ENCODE measurements around the gene FOXN3.

Gene FOXN3

DNA sequence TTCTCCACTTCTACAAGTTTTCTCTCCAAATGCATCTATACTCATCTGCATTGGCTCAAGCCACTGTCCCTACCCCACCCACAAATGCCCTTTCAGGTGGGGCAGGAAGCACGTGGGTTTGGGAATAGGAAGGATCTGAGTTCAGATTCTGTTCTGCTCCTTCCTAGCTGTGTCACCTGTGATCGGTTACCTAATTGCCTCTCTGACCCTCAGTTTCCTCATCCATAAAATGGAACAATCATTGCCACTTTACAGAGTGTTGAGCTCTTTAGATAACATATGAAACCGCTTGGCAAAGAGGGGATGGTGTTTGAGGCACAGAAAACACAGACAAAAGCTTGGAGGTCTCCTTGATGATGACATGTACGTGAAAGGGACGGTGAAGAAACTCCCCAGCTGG, 34.5 kb downstream of the FOXN3 start:
- DNase-seq: no peak

DNA sequence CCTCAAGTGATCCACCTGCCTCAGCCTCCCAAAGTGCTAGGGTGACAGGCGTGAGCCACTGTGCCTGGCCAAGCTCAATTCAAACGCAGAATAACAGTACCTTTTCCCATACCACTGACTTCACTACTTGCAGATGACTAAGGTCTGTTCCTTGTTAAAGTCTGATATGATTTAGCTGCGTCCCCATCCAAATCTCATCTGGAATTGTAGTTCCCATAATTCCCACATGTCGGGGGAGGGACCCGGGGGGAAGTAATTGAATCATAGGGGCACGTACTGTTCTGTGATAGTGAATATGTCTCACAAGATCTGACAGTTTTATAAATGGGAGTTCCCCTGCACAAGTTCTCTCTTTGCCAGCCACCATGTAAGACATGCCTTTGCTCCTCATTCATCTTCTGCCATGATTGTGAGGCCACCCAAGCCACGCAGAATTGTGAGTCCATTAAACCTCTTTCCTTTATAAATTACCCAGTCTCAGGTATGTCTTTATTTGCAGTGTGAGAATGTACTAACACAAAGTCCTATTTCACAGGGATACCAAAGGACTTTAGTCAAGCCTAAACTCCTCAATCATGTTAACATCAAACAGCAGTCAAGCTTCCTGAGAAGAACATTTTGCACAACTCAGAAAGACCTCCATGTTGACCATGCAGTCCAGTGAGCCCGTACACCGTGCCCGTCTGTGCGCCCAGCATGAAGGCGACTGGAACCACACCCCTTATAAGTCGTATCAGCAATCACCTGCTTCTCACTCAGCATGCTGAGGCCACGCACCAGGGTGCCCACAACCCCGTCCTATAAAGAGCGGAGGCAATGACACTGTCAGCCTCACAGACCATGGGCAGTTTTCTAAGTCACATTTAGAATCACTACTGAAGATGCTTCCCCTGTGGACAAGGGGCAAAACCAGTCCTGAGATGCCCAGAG, 36.9 kb downstream of the FOXN3 start:
- no peak for DNase-seq

- DNase-seq: no peak
These were observed 38.0 kb downstream of the FOXN3 start for GRCh38 chr14:89379006-89379405.

DNA sequence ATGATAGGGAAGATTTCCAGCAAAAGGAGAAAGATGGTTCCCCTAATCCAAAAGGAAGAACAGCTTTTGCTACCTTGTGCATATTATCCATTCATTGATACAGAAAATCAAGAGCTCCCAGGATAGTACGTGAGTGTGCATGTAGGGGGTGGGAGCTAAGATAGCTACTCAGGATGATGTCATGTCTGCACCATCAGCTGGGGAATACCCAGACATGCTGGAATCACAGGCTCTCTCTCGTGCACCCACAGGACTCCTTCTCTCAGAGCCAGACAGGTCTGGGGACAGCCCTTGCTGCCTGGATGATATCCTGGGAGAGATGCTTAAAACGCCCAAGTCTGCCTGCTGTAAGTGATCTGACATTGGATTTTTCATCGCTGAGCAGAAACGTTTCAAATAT, 38.9 kb downstream of the FOXN3 start:
- DNase-seq: no peak

DNA sequence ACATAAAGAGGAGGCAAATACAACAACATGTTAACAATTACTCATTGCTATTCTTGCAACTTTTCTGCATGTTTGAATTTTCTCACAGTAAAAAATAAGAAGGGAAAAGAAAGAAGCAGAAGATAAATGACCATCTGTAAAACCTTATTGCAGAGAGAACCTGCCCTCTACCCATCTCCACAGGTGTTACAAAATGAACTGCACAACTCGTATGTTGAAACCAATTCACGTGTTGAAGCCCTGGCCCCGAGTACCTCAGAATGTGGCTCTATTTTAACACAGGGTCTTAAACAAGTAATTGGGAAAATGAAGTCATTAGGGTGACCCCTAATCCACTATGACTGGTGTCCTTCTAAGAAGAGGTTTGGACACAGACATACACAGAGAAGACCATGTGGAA, 39.5 kb downstream of the FOXN3 start:
- no peak for DNase-seq

- no peak for DNase-seq
These were observed 42.1 kb downstream of the FOXN3 start for GRCh38 chr14:89374908-89375307.

GRCh38 chr14:89373185-89373584, 43.8 kb downstream of the FOXN3 start:
- DNase-seq: no peak

DNA sequence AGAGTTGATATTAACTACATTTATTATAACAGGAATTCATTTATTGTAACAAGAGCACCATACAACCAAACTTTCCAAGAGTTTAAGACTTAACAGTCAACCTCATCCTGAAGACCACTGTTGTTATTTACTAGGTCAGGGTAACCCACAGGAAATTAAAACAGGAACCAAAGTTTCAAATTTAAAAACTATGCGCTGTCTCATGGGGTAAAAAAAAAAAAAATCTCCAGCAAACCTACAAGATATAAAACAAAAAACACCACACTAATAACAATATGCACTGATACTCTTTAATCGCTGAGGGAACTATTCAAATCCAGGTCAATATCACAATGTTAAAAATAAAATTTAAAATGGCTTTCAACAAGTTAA, 44.5 kb downstream of the FOXN3 start:
- no peak for DNase-seq

- DNase-seq: no peak
These were observed 45.2 kb downstream of the FOXN3 start for GRCh38 chr14:89371585-89372511.

DNA sequence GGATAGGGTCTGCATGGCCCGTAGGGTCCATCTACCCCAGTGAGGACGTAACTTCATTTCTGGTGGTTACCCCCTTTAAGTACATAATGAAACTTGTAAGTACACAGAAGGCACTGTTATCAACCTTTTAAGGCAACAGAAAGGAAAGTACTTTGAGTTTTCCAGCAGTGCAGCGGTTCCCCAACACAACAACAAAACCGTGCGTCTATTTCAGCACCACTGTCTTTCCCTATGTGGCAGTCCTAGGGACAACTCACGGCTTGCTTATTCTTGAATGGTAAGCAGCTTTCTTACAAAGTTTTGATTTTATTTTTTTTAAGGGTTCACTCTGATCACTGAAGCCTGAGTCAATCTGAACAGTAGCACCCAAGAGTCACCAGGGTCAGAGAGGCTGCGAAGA, 46.3 kb downstream of the FOXN3 start:
- DNase-seq: no peak

DNA sequence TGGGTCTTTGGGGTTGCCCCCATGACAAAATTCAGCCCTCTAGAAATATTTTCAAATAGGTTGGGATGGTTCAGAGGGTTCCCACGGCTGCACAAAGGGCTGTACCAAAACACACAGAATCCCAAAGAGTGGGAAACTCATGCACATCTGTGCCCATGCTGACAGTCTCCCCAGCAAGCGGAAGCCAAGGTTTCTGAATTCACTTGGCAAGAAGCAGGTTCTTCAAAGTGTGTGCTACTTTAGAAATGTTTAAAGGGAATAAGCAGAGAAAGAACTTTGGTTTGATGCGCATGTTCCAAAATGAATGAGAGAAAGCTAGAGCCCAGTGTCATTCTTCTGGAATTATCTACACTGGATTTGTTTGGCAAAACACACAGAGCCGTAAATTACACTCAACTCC, 46.7 kb downstream of the FOXN3 start:
- DNase-seq: no peak

- no peak for DNase-seq
These were observed 47.4 kb downstream of the FOXN3 start for GRCh38 chr14:89369656-89370055.

DNA sequence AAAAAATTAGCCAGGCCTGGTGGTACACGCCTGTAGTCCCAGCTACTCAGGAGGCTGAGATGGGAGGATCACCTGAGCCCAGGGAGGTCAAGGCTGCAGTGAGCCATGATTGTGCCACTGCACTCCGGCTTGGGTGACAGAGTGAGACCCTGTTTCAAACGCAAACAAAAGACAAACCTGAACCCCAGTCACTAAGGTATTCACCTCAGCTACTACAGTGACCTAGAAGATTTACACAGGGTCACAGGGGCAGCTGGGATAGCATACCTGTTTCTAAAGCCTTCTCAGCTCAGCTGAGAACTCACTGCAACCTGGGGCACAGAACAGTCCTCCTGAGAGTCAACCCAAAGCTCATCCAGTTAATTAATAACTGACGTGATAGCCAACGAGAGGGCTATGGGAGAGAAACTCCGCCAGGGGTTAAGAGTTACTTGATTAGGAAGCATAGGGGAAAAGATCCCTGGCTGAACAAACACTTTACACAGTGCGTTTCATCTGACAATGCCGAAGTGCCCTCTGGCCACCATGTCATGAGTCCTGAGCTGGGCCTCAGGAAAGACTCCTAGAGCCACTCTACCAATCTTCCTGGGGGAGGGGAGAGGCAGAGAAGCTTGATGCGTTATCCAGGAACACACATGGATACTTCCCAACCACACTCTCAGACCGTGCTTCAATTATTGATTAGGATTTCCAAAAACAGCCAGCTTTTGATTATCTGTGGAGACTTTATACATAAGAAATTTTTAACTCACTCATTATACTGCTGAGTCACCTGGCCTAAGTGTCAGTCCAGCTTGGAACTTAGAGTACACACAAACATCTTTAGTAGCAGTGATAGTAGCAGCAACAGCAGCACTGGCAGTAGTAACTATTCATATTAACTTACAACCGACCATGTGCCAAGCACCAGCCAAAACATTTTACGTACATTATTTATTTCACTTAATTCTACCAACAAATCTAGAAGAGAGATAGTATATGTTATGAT, 48.2 kb downstream of the FOXN3 start:
- no peak for DNase-seq

GRCh38 chr14:89367779-89368120, 49.3 kb downstream of the FOXN3 start:
- no peak for DNase-seq

DNA sequence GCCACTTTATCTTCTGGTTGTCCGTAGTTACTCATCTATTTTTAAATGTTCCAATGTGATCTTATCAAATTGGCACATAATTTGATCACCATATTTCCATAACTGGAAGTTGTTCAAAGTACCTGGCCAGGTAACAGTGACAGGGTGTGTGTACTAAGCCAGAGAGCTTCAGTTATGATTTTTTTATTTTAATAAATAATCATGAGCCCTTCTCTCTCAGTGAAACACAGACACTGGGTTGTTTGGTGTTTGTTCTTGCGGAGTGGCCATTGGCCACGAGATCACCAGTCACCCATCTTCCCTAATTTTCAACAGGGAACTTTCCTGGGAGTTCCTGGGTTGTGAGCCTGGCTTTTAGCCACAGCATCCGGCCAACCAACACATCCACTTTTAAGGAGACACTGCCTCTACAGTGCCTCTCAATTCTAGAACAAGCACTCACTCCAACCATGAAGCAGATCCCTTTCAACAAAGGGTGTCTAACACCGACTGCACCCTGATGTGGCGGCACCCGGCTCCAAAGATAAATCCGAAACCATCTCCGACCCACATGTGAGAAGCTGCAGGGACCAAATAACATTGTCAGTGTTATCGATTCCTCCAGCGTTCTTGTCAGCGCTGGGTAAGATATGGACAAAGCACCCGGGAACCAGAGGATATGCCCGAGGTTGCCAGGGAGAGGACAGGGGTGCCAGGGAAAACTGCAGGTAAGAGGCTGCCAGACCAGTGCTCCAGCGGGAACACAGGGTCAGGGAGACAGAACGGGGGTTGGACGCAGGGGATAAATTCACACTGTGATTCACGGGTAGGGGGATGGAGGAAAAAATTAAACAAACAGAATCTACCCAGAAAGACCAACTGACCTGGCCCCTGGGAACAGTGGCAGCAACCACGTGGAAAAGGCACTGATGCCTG, 49.9 kb downstream of the FOXN3 start:
- no peak for DNase-seq

GRCh38 chr14:89365061-89365801, 51.8 kb downstream of the FOXN3 start:
- DNase-seq: peak; percentile 68

DNA sequence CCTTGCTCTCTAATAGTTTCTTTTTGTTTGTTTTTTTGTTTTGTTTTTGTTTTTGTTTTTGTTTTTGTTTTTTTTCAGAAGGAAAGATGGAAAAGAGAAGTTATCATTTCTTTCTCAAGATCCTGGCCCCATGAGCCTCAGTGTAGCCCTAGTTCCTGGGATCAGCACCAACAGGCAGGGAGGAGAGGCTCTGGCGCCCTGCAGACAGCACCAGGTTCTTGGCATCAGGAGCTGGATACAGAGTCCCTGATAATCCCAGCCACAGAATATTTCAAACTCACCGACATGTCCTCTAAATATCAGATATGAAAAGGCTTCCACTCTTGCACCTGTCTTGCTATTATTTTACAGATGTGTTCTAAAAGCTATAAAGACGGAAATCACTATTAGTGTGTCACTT, 52.7 kb downstream of the FOXN3 start:
- DNase-seq: no peak

DNA sequence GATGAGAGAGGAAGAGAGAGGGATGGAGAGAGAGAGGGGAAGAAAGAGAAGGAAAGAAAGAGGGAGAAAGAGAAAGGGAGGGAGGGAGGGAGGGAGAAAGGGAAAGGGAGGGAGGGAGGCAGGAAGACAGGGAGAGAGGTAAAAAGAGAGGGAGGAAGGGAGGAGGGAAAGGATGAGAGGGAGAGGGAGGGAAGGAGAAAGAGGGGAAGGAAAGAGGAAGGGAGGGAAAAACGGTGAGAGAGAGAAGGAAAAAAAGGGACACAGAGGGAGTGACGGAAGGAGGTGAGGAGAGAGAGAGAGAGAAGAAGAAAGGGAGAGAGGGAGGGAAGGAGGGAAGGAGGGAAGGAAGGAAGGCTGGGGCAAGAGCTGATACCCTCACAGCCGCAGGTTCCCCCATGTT, 56.8 kb downstream of the FOXN3 start:
- DNase-seq: no peak

DNA sequence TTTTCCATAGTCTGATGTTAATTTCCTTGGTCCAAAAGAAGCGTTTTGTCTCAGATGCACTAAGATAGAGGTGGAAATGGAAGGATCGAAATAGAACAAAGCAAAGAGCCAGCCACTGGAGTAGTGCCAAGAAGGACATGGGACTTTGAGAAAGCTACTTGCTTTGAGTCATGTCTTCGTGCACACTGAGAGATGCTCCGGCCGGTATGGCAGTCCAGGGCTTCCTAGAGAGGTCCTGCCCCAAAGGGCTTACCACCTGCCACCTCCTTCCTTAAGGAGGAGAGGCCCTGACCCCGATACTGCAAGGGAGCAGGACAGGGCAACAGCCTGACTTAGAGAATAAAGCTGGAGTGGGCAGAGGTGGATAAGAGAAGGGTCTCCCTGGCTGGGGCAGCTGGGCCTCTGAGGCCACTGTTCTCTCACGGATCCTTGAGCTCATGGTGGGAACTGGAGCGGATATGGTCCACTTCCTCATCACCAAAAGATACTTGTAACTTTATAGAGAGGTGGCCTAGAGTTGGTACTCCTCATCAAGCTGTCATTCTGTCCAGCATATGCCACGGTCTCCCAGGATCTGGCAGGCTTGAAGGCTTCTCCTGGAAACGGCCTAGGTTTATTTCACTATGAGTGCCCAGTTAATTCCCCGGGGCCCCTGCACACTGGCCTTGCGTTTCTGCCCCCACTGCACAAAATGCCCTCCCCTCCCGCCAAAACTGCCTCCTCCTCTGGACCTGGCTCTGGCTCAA, 57.4 kb downstream of the FOXN3 start:
- no peak for DNase-seq

- DNase-seq: no peak
These were observed 59.3 kb downstream of the FOXN3 start for GRCh38 chr14:89357655-89358297.
